GM12878 (cell line): ENCODE data around the gene AP3B1. TPM values are rescaled to one million over a fixed set of nuclear protein-coding genes. Genes with fewer than 3 reads are reported as not detected.

Experiments used
- ATAC-seq: fragments of 200-7000 bp; cut with Tn5 transposase; 3 replicates; pipeline ENCODE4 v1.9.1; 2020; ENCODE audit warnings: mild to moderate bottlenecking, moderate library complexity
- BruUV-seq: library from RNA; stranded (reverse); fragments of 400-500 nt; replicated peaks from 2 replicates; lab custom pipeline; 2021; lab: Mats Ljungman, UMichigan
- CTCF ChIA-PET: fragments of 300-600 bp; sonication (Branson Sonifier 250); formaldehyde crosslinking; extraction: SDS; loops from one replicate; lab custom pipeline; 2021; ENCODE audit warnings: inconsistent platforms; lab: Yijun Ruan, JAX
- POLR2A ChIA-PET: fragments of 350-600 bp; formaldehyde crosslinking; extraction: SDS; loops from one replicate; lab custom pipeline; 2021; ENCODE audit warnings: inconsistent platforms; lab: Charles Lee
- RAD21 ChIA-PET: fragments of 300-600 bp; sonication (Branson Sonifier 250); formaldehyde crosslinking; loops from one replicate; lab custom pipeline; 2023; ENCODE audit warnings: antibody characterized with exemption; ENCODE audit not compliant: unreplicated experiment; lab: Charles Lee
- SMC1A ChIA-PET: fragments of 300-600 bp; sonication (Branson Sonifier 250); formaldehyde crosslinking; loops from one replicate; lab custom pipeline; 2023; ENCODE audit not compliant: unreplicated experiment, uncharacterized antibody; lab: Charles Lee
- DNase-seq: peaks from one replicate; pipeline ENCODE4 v3.0.0-alpha.2; 2011; ENCODE audit warnings: low read depth, low spot score
- FAIRE-seq: peaks from 3 replicates; lab custom pipeline; 2011; peaks lifted over from hg19 to GRCh38; lab: Jason Lieb, UNC
- H2AFZ ChIP-seq: 2 replicates; pipeline ENCODE4 v1.6.0; 2011; ENCODE audit warnings: low read depth, low read length, control low read depth; ENCODE audit not compliant: control insufficient read depth
- H3K27ac ChIP-seq: 2 replicates; pipeline ENCODE4 v1.5.1; 2011; ENCODE audit warnings: control low read depth; ENCODE audit not compliant: control insufficient read depth, insufficient read depth
- H3K27me3 ChIP-seq, 2 experiments: replicated peaks in 1 of 2; 2 replicates each; pipeline versions ENCODE4 v1.6.0 to v1.6.1; 2011; ENCODE audit warnings: low read length in 1 of 2; ENCODE audit not compliant: control insufficient read depth in 2 of 2, insufficient read depth in 2 of 2
- H3K36me3 ChIP-seq, 2 experiments: 2 replicates each; pipeline ENCODE4 v1.5.1; 2011; ENCODE audit warnings: low read length in 1 of 2; ENCODE audit not compliant: control insufficient read depth in 2 of 2, insufficient read depth in 2 of 2
- H3K4me1 ChIP-seq: 2 replicates; pipeline ENCODE4 v1.6.1; 2011; ENCODE audit warnings: mild to moderate bottlenecking, low read length, moderate library complexity, mixed read lengths; ENCODE audit not compliant: control insufficient read depth, insufficient read depth
- H3K4me2 ChIP-seq: 2 replicates; pipeline ENCODE4 v1.6.0; 2011; ENCODE audit warnings: control low read depth; ENCODE audit not compliant: control insufficient read depth, insufficient read depth
- H3K4me3 ChIP-seq: fragments of 200-600 bp; sonication (generic); 2 replicates; pipeline ENCODE4 v1.5.1; 2016
- H3K79me2 ChIP-seq: 2 replicates; pipeline ENCODE4 v1.6.0; 2011; ENCODE audit warnings: low read length; ENCODE audit not compliant: control insufficient read depth, insufficient read depth
- H3K9ac ChIP-seq: 2 replicates; pipeline ENCODE4 v1.8.0; 2011; ENCODE audit warnings: low read length, control low read depth, mixed read lengths; ENCODE audit not compliant: control insufficient read depth, insufficient read depth
- H3K9me3 ChIP-seq: replicated peaks from 3 replicates; pipeline ENCODE4 v1.5.1; 2011; ENCODE audit warnings: mild to moderate bottlenecking, low read length; ENCODE audit not compliant: control insufficient read depth, insufficient read depth
- H4K20me1 ChIP-seq: 2 replicates; pipeline ENCODE4 v1.6.0; 2011; ENCODE audit not compliant: control insufficient read depth, insufficient read depth
- BCL11A ChIP-seq: IDR thresholded peaks from 2 replicates; pipeline ENCODE4 v1.6.1; 2011; ENCODE audit warnings: low read depth, low read length
- BHLHE40 ChIP-seq, 2 experiments: fragments of 450-650 bp in 1 of 2; IDR thresholded peaks; 2 replicates each; pipeline ENCODE4 v1.6.1; 2011 to 2017; ENCODE audit warnings: low read depth in 2 of 2, borderline replicate concordance in 1 of 2, improper control_type of control experiment in 1 of 2, low read length in 1 of 2, mild to moderate bottlenecking in 1 of 2
- CBX3 ChIP-seq: fragments of 200-600 bp; sonication (generic); IDR thresholded peaks from 2 replicates; pipeline ENCODE4 v1.6.1; 2016; ENCODE audit warnings: low read depth, borderline replicate concordance
- CREB1 ChIP-seq: IDR thresholded peaks from 2 replicates; pipeline ENCODE4 v1.6.1; 2012; ENCODE audit warnings: low read depth, mild to moderate bottlenecking, inconsistent platforms
- EZH2 ChIP-seq: IDR thresholded peaks from 2 replicates; pipeline ENCODE4 v1.6.1; 2012; ENCODE audit warnings: low read depth, mild to moderate bottlenecking, control low read depth, inconsistent platforms, low read length, borderline replicate concordance; ENCODE audit not compliant: control insufficient read depth
- GATAD2B ChIP-seq: fragments of 450-650 bp; conservative IDR thresholded peaks from 2 replicates; pipeline ENCODE4 v1.6.1; 2017; ENCODE audit warnings: low read depth, mild to moderate bottlenecking, moderate library complexity
- HCFC1 ChIP-seq: fragments of 150-350 bp; IDR thresholded peaks from 2 replicates; pipeline ENCODE4 v1.6.1; 2014; ENCODE audit warnings: low read length
- MEF2B ChIP-seq: fragments of 450-650 bp; IDR thresholded peaks from 2 replicates; pipeline ENCODE4 v1.6.1; 2018; ENCODE audit warnings: mild to moderate bottlenecking, moderate library complexity; ENCODE audit not compliant: partially characterized antibody, poor library complexity, severe bottlenecking
- SMC3 ChIP-seq: IDR thresholded peaks from 2 replicates; pipeline ENCODE4 v1.6.1; 2011; ENCODE audit warnings: low read length, improper control_type of control experiment, borderline replicate concordance
- TCF12 ChIP-seq: IDR thresholded peaks from 2 replicates; pipeline ENCODE4 v1.6.1; 2011; ENCODE audit warnings: low read depth, mild to moderate bottlenecking, low read length
- TCF7 ChIP-seq: IDR thresholded peaks from 2 replicates; pipeline ENCODE4 v1.6.1; 2014; ENCODE audit warnings: antibody characterized with exemption, borderline replicate concordance
- USF1 ChIP-seq: IDR thresholded peaks from 2 replicates; pipeline ENCODE4 v1.6.1; 2011; ENCODE audit warnings: borderline replicate concordance, low read depth, mild to moderate bottlenecking, moderate library complexity, mixed read lengths, low read length; ENCODE audit not compliant: insufficient read depth; ENCODE audit errors: extremely low read length
- ZNF687 ChIP-seq: fragments of 450-650 bp; IDR thresholded peaks from 2 replicates; pipeline ENCODE4 v1.6.1; 2017; ENCODE audit warnings: mild to moderate bottlenecking, moderate library complexity
- WGBS: methylation state at CpG from one replicate; pipeline ENCODE4 v1.1.6; 2016; ENCODE audit warnings: low lambda C conversion rate; ENCODE audit not compliant: insufficient replicate concordance, insufficient coverage; ENCODE audit errors: missing lambda C conversion rate; 5-methylcytosine and 5-hydroxymethylcytosine counted together
- in situ Hi-C: fragments of 300-500 bp; cut with MboI; formaldehyde crosslinking; loops from 9 replicates; pipeline ENCODE4 v1.14.3; 2018; ENCODE audit warnings: mixed read lengths
- intact Hi-C: fragments of 100-400 bp; cut with micrococcal nuclease; formaldehyde crosslinking; loops from one replicate; pipeline ENCODE4 v1.14.2; 2022; ENCODE audit not compliant: unreplicated experiment
- polyA plus RNA-seq, 11 experiments: library from polyadenylated mRNA; depleted of rRNA in 4 of 11; unstranded in 6 of 11; stranded (reverse) in 5 of 11; fragments of >200 nt; fragmentation: Nextera tagmentation in 4 of 11; fragmentation: Illumina TruSeq in 1 of 11; extraction: Ambion mirVana in 4 of 11; extraction: Trizol in 1 of 11; gene quantifications; 1 replicate in 1 of 11; 2 replicates in 10 of 11; pipeline versions ENCODE4 v1.2.1 to v1.2.3, GENCODE V29; 2011 to 2016; ENCODE audit warnings: inconsistent platforms in 2 of 11, missing spikeins in 2 of 11, low read depth in 1 of 11
- total RNA-seq, 4 experiments: library from RNA; depleted of rRNA in 3 of 4; stranded (reverse); fragments of >200 nt in 3 of 4; fragmentation: Illumina TruSeq in 1 of 4; extraction: Trizol in 1 of 4; gene quantifications; 2 replicates each; pipeline versions ENCODE4 v1.2.1 to v1.2.3, GENCODE V29; 2013 to 2021
- TF ChIP-seq, protein P1 (sequence below): IDR thresholded peaks from 2 replicates; pipeline ENCODE4 v1.6.1; 2012; ENCODE audit warnings: low read depth, low read length, improper control_type of control experiment

The AP3B1 gene
- total and polyA plus RNA-seq, 10 of the 15 experiments (the other 5 are each of a cell fraction or from before 2014, with no cell fraction given) = 30.9 to 70.8 (median 46.0) TPM

- WGBS = 12% methylated on average over 41 of the region's 57 CpGs
- no peak overlapping the region for H3K27ac ChIP-seq
- no peaks in the 10 kb centered on the region for H3K9me3 ChIP-seq
- ATAC-seq = peak; percentile 91
- no peaks in the 10 kb centered on the region for H3K79me2 ChIP-seq
- H3K36me3 ChIP-seq = no peaks in the 10 kb centered on the region
- DNase-seq = no peak
- ChIA-PET SMC1A (interaction anchor here (0.6 to 3.7 kb wide), 7 partner anchors 9 to 198 kb away, joined by 3 to 23 read pairs (median 3); no protein-coding TSS in a partner anchor), POLR2A (no interaction called here), RAD21 (interaction anchor here (0.9 to 2.0 kb wide), 4 partner anchors 9 to 104 kb away, joined by 3 to 7 read pairs (median 5); no protein-coding TSS in a partner anchor), CTCF (interaction anchor here (0.8 to 2.2 kb wide), 7 partner anchors 35 to 414 kb away, joined by 3 to 11 read pairs (median 4); no protein-coding TSS in a partner anchor)
- intact Hi-C loops (loop anchor here (5.0 to 10.0 kb wide), 4 partner anchors 108 to 410 kb away; partner anchors contain the start of gene TBCA), in situ Hi-C loops (no loop called here)
- FAIRE-seq = no peak
- H3K9ac ChIP-seq = peak overlapping the region; percentile 51
- peaks cover 8% of the 10 kb centered on the region for H3K4me1 ChIP-seq
- H2AFZ ChIP-seq = peak overlapping the region; percentile 85
- 0 out of 4 replicates have a peak, but pooled peaks cover 0 to 4% of the 10 kb centered on the region in 2 experiments for H3K27me3 ChIP-seq
- peak overlapping the region; percentile 94 for H3K4me2 ChIP-seq
- peak overlapping the region; percentile 61 for H3K4me3 ChIP-seq
- no peaks in the 10 kb centered on the region for H4K20me1 ChIP-seq
- no TSS peak for BruUV-seq
- 0 out of 2 replicates have a peak, but pooled peaks have one; percentile 28 for TF ChIP-seq CREB1
- TF ChIP-seq SMC3 = peak; percentile 62
- TF ChIP-seq GATAD2B = peak; percentile 37; the same call in 1 of the 2 replicates
- TF ChIP-seq TCF7 = no peak
- no peak for TF ChIP-seq TCF12
- TF ChIP-seq BHLHE40 (IDR thresholded peaks at IDR 0.05; ENCODE audit: borderline replicate concordance in 1 of 2, low read depth in 2 of 2, low read length in 1 of 2) = peak in 1 of 2 experiments; percentile 53; a peak in 2 of 4 replicates
- TF ChIP-seq MEF2B = peak; percentile 59
- peak; percentile 46 for TF ChIP-seq USF1
- no peak for TF ChIP-seq BCL11A
- 0 out of 2 replicates have a peak, but pooled peaks have one; percentile 46 for TF ChIP-seq ZNF687
- TF ChIP-seq, protein P1, sequence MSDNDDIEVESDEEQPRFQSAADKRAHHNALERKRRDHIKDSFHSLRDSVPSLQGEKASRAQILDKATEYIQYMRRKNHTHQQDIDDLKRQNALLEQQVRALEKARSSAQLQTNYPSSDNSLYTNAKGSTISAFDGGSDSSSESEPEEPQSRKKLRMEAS = 0 out of 2 replicates have a peak, but pooled peaks have one; percentile 27
- TF ChIP-seq EZH2 = no peak
- no peak for TF ChIP-seq CBX3
- no peak for TF ChIP-seq HCFC1
These were observed 321.8 kb downstream of the AP3B1 start for GRCh38 chr5:77972469-77973252.
